GM12875 (cell line): Measurements from ENCODE around the gene TTLL6.

Experiments
- H3K4me3 ChIP-seq: one replicate; pipeline ENCODE4 v1.5.1; 2011; ENCODE audit warnings: low read depth, low read length, control low read depth
- CTCF ChIP-seq: IDR thresholded peaks from 2 replicates; pipeline ENCODE4 v1.5.1; 2011; ENCODE audit warnings: low read depth, mild to moderate bottlenecking, control low read depth, inconsistent platforms, low read length, moderate library complexity, borderline replicate concordance; ENCODE audit not compliant: insufficient read depth

Gene TTLL6

GRCh38 chr17:48715496-48716399, 101.3 kb downstream of the TTLL6 start:
- no peak for TF ChIP-seq CTCF
- H3K4me3 ChIP-seq: no peak overlapping the region
